C4-2B (cell line): ENCODE results near the gene HMG20A.

Source experiments
- H3K27ac ChIP-seq: fragments of 450-650 bp; 2 replicates; pipeline ENCODE4 v1.5.1; 2017
- ZFX ChIP-seq: fragments of 450-650 bp; IDR thresholded peaks from 2 replicates; pipeline ENCODE4 v1.6.1; 2017
- TF ChIP-seq, protein P1 (sequence below): fragments of 450-650 bp; conservative IDR thresholded peaks from 2 replicates; pipeline ENCODE4 v1.5.1; 2017; ENCODE audit warnings: mild to moderate bottlenecking

Gene HMG20A

DNA sequence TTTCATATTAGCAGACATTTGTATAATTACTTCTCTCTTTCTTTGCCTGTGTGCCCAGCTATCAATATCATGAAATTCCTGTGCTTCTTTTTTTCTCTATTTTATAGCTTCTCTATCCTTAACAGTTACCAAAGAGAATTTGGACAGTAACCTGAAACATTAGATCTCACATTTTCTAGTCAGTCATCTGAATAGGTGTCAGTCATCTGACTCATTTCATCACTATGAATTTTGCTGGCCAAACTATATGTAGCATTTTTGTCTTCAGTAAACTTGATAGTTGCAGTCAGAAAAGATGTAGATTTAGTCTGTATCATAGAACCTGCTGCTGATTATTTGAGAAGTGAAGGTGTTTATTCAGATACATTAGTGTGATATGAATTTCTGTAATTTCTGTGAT, 52.6 kb downstream of the HMG20A start:
- TF ChIP-seq ZFX = no peak
- TF ChIP-seq, protein P1, sequence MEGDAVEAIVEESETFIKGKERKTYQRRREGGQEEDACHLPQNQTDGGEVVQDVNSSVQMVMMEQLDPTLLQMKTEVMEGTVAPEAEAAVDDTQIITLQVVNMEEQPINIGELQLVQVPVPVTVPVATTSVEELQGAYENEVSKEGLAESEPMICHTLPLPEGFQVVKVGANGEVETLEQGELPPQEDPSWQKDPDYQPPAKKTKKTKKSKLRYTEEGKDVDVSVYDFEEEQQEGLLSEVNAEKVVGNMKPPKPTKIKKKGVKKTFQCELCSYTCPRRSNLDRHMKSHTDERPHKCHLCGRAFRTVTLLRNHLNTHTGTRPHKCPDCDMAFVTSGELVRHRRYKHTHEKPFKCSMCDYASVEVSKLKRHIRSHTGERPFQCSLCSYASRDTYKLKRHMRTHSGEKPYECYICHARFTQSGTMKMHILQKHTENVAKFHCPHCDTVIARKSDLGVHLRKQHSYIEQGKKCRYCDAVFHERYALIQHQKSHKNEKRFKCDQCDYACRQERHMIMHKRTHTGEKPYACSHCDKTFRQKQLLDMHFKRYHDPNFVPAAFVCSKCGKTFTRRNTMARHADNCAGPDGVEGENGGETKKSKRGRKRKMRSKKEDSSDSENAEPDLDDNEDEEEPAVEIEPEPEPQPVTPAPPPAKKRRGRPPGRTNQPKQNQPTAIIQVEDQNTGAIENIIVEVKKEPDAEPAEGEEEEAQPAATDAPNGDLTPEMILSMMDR = no peak

DNA sequence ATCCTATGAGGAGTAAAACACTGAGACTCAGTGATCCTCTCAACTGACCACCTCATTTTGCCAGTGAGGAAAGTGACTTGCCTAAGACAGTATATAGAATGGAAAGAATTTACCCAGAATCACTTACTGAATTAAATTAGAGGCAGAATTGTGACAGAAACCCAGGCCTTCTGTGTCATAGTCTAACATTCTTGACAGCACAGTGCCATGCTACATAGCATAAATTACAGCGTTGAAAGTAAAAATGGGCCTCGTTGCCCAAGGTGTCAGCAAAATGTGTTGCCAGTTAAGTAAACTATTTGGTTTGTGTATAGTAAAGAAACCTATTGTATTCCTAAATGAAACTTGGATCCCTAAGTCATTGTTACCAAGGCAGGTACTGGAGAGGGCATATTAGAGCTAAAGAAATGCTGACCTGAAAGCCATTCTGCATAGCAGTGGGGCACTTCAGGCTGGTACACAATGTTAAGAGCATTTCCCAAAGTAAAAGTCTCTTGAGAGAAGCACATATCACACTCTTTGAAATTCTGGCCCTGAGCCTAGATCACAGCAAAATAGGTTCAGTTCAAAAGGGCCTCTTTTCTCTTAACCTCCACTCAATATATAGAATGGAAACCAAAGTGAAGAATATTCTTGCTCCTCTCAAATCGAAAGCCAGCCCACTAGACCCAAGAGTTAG, 53.8 kb downstream of the HMG20A start:
- TF ChIP-seq, protein P1 = no peak
- no peak for TF ChIP-seq ZFX
- H3K27ac ChIP-seq = no peak overlapping the region

More for the DNA sequence above, 52.6 kb downstream of the HMG20A start:
- H3K27ac ChIP-seq = no peak overlapping the region

DNA sequence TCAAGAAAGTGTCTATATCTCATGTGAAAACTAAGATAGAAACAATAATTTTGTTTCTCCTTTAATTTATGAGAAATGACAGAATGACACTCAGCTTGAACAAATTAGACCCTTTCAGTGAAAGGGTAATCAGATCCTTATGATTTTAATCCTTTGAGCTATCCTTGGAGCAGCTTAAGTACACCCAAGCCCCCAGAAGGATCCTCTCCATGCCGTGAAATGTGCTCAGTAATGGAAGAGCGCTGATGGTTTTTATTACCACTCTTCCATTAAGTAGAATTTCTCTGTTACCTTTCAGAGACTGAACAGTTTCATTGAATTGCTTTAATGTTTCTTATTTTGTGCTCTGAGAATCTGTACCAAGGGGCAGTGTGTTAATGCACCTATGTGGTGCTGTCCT, 54.3 kb downstream of the HMG20A start:
- H3K27ac ChIP-seq = no peak overlapping the region
- TF ChIP-seq, protein P1 = no peak
- no peak for TF ChIP-seq ZFX

DNA sequence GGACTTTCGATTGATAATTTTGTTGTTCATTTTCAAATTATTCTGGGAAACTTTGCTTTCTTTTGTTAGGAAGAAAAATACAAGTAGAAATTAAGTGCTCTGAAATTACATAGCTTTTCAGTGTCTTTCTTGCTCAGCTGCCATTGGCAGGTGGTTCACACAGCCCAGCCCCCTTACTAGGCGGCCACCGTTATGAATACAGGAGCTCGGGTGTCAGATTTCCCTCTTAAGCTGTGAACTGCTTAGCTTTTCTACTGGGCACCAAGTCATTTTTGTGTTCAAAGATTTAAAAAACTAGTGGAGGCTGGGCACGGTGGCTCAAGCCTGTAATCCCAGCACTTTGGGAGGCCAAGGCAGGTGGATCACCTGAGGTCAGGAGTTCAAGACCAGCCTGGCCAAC, 55.2 kb downstream of the HMG20A start:
- TF ChIP-seq, protein P1 = no peak
- TF ChIP-seq ZFX = no peak
- no peak overlapping the region for H3K27ac ChIP-seq

DNA sequence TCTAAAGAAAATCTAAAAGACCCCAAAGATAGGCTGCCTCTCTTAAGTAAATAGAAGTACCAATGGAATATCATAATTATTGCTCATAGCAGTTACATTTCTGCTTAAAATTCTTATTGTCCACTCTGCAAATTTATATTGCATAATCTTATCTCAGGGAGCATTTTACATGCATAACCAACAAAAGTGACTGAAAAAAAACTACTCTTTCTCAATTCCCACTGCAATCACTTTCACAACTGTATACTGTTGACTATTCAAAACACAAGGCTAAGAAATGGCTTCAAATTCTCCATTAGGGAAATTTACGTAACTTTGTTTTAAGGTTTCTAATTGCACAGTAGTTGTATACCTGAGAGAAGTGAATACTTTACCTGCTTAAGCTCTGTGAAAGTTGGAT, 56.3 kb downstream of the HMG20A start:
- H3K27ac ChIP-seq = no peak overlapping the region
- TF ChIP-seq ZFX = no peak
- TF ChIP-seq, protein P1 = no peak

DNA sequence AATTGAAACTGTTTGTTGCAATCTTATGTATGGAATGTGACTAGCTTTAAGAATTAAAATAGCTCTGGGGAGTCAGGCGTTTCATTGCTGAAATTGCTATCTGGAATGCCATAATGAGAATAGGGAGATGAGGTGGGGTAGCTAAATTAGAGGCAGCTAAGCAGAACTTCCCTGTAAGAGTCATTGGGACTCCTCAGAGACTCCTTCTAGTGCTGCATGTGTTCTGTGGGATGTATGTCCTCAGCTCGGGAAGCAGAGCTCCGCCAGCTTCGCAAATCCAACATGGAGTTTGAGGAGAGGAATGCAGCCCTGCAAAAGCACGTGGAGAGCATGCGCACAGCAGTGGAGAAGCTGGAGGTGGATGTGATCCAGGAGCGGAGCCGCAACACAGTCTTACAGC, 57.4 kb downstream of the HMG20A start:
- no peak overlapping the region for H3K27ac ChIP-seq
- TF ChIP-seq, protein P1 = no peak
- no peak for TF ChIP-seq ZFX

DNA sequence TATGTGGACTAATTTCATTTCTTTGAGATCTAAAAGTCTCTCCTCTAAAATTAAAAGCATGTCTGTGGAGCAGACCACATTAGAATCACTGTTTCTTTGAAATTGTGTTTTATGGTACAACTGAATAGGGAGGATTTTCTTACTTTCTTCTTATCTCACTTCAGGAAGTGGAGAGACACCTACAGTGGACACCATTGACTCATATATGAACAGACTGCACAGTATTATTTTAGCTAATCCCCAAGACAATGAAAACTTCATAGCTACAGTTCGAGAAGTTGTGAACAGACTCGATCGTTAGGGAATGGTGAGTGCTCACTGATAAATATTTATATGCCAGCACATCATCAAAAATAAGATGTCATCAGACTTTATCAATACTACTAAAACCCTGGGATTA, 58.3 kb downstream of the HMG20A start:
- H3K27ac ChIP-seq = no peak overlapping the region
- TF ChIP-seq, protein P1 = no peak
- no peak for TF ChIP-seq ZFX
